Gastrocnemius medialis (tissue), 4 donors: ENCODE data around the gene CCDC51.

Source experiments
- POLR2A ChIP-seq, 2 donors: fragments of 450-650 bp; IDR thresholded peaks; one replicate each; pipeline ENCODE4 v1.6.1; 2017; ENCODE audit warnings: antibody characterized with exemption in 2 of 2, mild to moderate bottlenecking in 2 of 2, moderate library complexity in 2 of 2
- TF ChIP-seq, protein P1 (sequence below), 5 experiments: fragments of 450-650 bp in 3 of 5; fragments of 200-600 bp in 2 of 5; sonication (generic) in 2 of 5; IDR thresholded peaks in 4 of 5; conservative IDR thresholded peaks in 1 of 5; 1 replicate in 4 of 5; 2 replicates in 1 of 5; pipeline ENCODE4 v1.5.1; 2016 to 2019; ENCODE audit warnings: antibody characterized with exemption in 5 of 5, mild to moderate bottlenecking in 3 of 5, moderate library complexity in 3 of 5

DNA sequence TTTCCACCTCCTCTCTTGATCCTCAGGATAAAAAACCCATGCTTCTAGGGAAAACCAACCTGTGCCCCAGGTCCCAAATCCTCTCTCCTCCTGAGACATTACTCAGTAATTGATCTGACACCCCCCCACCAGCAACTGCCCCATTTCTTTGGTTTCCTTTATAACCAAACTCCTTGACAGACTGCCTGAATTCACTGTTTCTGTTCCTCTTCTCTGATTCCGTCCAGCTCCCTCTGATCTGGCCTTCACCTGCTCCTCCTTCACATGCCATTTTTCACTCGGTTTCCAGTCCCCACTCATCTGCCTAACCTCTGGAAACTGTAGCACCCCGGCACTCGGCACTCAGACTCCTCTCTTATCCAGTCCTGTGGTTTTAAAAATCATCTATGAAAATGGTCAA is 2.1 kb downstream of the CCDC51 start:
- TF ChIP-seq, protein P1, sequence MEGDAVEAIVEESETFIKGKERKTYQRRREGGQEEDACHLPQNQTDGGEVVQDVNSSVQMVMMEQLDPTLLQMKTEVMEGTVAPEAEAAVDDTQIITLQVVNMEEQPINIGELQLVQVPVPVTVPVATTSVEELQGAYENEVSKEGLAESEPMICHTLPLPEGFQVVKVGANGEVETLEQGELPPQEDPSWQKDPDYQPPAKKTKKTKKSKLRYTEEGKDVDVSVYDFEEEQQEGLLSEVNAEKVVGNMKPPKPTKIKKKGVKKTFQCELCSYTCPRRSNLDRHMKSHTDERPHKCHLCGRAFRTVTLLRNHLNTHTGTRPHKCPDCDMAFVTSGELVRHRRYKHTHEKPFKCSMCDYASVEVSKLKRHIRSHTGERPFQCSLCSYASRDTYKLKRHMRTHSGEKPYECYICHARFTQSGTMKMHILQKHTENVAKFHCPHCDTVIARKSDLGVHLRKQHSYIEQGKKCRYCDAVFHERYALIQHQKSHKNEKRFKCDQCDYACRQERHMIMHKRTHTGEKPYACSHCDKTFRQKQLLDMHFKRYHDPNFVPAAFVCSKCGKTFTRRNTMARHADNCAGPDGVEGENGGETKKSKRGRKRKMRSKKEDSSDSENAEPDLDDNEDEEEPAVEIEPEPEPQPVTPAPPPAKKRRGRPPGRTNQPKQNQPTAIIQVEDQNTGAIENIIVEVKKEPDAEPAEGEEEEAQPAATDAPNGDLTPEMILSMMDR (IDR thresholded peaks at IDR 0.05 in 4 of 5, conservative IDR thresholded peaks at IDR 0.05 in 1 of 5): no peak
- TF ChIP-seq POLR2A (IDR thresholded peaks at IDR 0.05): no peak
